ENCODE results near the gene SYTL1.

SYTL1 gene

GRCh38 chr1:27397110-27397509, 55.3 kb downstream of the SYTL1 start:
- no peaks in the 10 kb centered on the region for H3K27me3 ChIP-seq (ENCODE audit: control insufficient read depth, insufficient read depth, low read length)
- no peak for TF ChIP-seq CTCF (IDR thresholded peaks at IDR 0.05)
- no peak overlapping the region for H3K4me3 ChIP-seq (ENCODE audit: low read depth, low read length)
- no peaks in the 10 kb centered on the region for H3K36me3 ChIP-seq (ENCODE audit: control insufficient read depth, insufficient read depth, low read length)
- H3K4me2 ChIP-seq (ENCODE audit: low read length): no peak overlapping the region
- no peak overlapping the region for H2AFZ ChIP-seq
- H3K79me2 ChIP-seq: no peaks in the 10 kb centered on the region
- no peaks in the 10 kb centered on the region for H3K9me3 ChIP-seq (ENCODE audit: control insufficient read depth, low read length)
- no peak overlapping the region for H3K27ac ChIP-seq
- H3K4me1 ChIP-seq: no peaks in the 10 kb centered on the region
- H3K9ac ChIP-seq: no peak overlapping the region

- no peak overlapping the region for H3K9ac ChIP-seq
- H3K4me3 ChIP-seq (ENCODE audit: low read depth, low read length): no peak overlapping the region
- no peak for TF ChIP-seq CTCF (IDR thresholded peaks at IDR 0.05)
- H3K36me3 ChIP-seq (ENCODE audit: control insufficient read depth, insufficient read depth, low read length): no peaks in the 10 kb centered on the region
- no peak overlapping the region for H3K27ac ChIP-seq
- no peaks in the 10 kb centered on the region for H3K79me2 ChIP-seq
- H3K9me3 ChIP-seq (ENCODE audit: control insufficient read depth, low read length): no peaks in the 10 kb centered on the region
- H3K4me2 ChIP-seq (ENCODE audit: low read length): no peak overlapping the region
- H3K4me1 ChIP-seq: peaks cover under 1% of the 10 kb centered on the region
- H2AFZ ChIP-seq: no peak overlapping the region
- no peaks in the 10 kb centered on the region for H3K27me3 ChIP-seq (ENCODE audit: control insufficient read depth, insufficient read depth, low read length)
Measured at GRCh38 chr1:27397749-27398148, 55.9 kb downstream of the SYTL1 start.

GRCh38 chr1:27398405-27399149, 56.8 kb downstream of the SYTL1 start:
- TF ChIP-seq CTCF (IDR thresholded peaks at IDR 0.05): no peak
- Histone ChIP-seq H2AFZ (no peak overlapping the region), H3K9me3 (ENCODE audit: control insufficient read depth, low read length) (no peaks in the 10 kb centered on the region), H3K36me3 (ENCODE audit: control insufficient read depth, insufficient read depth, low read length) (no peaks in the 10 kb centered on the region), H3K4me3 (ENCODE audit: low read depth, low read length) (no peak overlapping the region), H3K4me1 (peaks cover 4% of the 10 kb centered on the region), H3K9ac (no peak overlapping the region), H3K27ac (no peak overlapping the region), H3K4me2 (ENCODE audit: low read length) (no peak overlapping the region), H3K27me3 (ENCODE audit: control insufficient read depth, insufficient read depth, low read length) (no peaks in the 10 kb centered on the region), H3K79me2 (no peaks in the 10 kb centered on the region)

- Histone ChIP-seq H3K4me3 (ENCODE audit: low read depth, low read length) (no peak overlapping the region), H3K4me1 (peaks cover 4% of the 10 kb centered on the region), H3K27me3 (ENCODE audit: control insufficient read depth, insufficient read depth, low read length) (no peaks in the 10 kb centered on the region), H3K9me3 (ENCODE audit: control insufficient read depth, low read length) (no peaks in the 10 kb centered on the region), H3K36me3 (ENCODE audit: control insufficient read depth, insufficient read depth, low read length) (no peaks in the 10 kb centered on the region), H3K79me2 (no peaks in the 10 kb centered on the region), H2AFZ (no peak overlapping the region), H3K27ac (no peak overlapping the region), H3K9ac (no peak overlapping the region), H3K4me2 (ENCODE audit: low read length) (no peak overlapping the region)
- TF ChIP-seq CTCF (IDR thresholded peaks at IDR 0.05): no peak
Measured at GRCh38 chr1:27399251-27400025, 57.6 kb downstream of the SYTL1 start.
